NT2/D1 (cell line): ENCODE results near the gene GBP2.

ENCODE experiments used
- SUZ12 ChIP-seq: IDR thresholded peaks from 2 replicates; pipeline ENCODE4 v1.6.1; 2011; ENCODE audit not compliant: insufficient read length, insufficient read depth; ENCODE audit errors: extremely low read depth
- YY1 ChIP-seq: IDR thresholded peaks from 2 replicates; pipeline ENCODE4 v1.6.1; 2011; ENCODE audit not compliant: insufficient read length, insufficient read depth
- ZNF274 ChIP-seq: IDR thresholded peaks from 2 replicates; pipeline ENCODE4 v1.6.1; 2011; ENCODE audit warnings: mild to moderate bottlenecking, low read depth, low read length

DNA sequence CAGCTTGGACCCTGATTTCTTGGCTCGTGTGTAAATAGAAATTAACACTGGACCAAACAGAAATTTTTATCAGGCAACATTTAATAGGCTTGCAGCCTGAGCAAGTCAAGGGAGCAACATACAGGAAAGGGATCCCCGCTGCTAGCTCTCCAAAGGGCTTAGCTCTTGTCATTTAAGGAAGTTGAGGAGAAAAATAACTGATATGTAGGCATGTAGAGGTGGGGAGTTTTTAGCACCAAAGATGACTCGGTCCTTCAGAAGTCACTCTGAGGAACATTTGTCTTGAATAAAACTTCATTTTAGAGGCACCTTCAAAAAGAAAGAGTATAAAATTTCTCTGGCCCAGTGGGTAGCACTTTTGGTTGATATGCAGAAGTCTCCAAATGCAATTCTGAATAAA lies 27.1 kb downstream of the GBP2 start:
- no peak for TF ChIP-seq ZNF274
- no peak for TF ChIP-seq SUZ12
- no peak for TF ChIP-seq YY1
